Skeletal muscle satellite cell (primary cell): ENCODE results near the gene ATG101.

ENCODE experiments used
- H3K27me3 ChIP-seq: 2 replicates; pipeline ENCODE4 v1.7.0; 2013; ENCODE audit warnings: low read length; ENCODE audit not compliant: control insufficient read depth, insufficient read depth
- H3K36me3 ChIP-seq: 2 replicates; pipeline ENCODE4 v1.7.0; 2013; ENCODE audit warnings: mild to moderate bottlenecking, control low read depth, low read length; ENCODE audit not compliant: insufficient read depth
- H3K4me1 ChIP-seq: 2 replicates; pipeline ENCODE4 v1.7.0; 2013; ENCODE audit warnings: low read length; ENCODE audit not compliant: control insufficient read depth, insufficient read depth
- H3K4me2 ChIP-seq: 2 replicates; pipeline ENCODE4 v1.7.0; 2013; ENCODE audit warnings: mild to moderate bottlenecking, low read length
- H3K4me3 ChIP-seq: 2 replicates; pipeline ENCODE4 v1.7.0; 2013; ENCODE audit warnings: low read length
- H3K9ac ChIP-seq: 2 replicates; pipeline ENCODE4 v1.7.0; 2013; ENCODE audit warnings: mild to moderate bottlenecking, low read depth, low read length, moderate library complexity
- H3K9me3 ChIP-seq: replicated peaks from 2 replicates; pipeline ENCODE4 v1.7.0; 2013; ENCODE audit warnings: mild to moderate bottlenecking, control low read depth, low read length

The ATG101 gene

GRCh38 chr12:52032804-52033445, 36.9 kb upstream of the ATG101 start:
- Histone ChIP-seq H3K36me3 (no peaks in the 10 kb centered on the region), H3K4me2 (peak overlapping the region; percentile 91), H3K4me3 (peak overlapping the region; percentile 67), H3K27me3 (no peaks in the 10 kb centered on the region), H3K4me1 (peaks cover 29% of the 10 kb centered on the region), H3K9me3 (no peaks in the 10 kb centered on the region), H3K9ac (peak overlapping the region; percentile 88)

GRCh38 chr12:52033446-52034140, 36.2 kb upstream of the ATG101 start:
- H3K9ac ChIP-seq, result peak overlapping the region; percentile 88
- no peaks in the 10 kb centered on the region for H3K27me3 ChIP-seq
- H3K9me3 ChIP-seq, result no peaks in the 10 kb centered on the region
- peak overlapping the region; percentile 84 for H3K4me2 ChIP-seq
- H3K4me3 ChIP-seq, result peak overlapping the region; percentile 67
- H3K4me1 ChIP-seq, result peaks cover 29% of the 10 kb centered on the region
- H3K36me3 ChIP-seq, result no peaks in the 10 kb centered on the region

GRCh38 chr12:52035190-52035589, 34.6 kb upstream of the ATG101 start:
- Histone ChIP-seq H3K4me2 (no peak overlapping the region), H3K9me3 (no peaks in the 10 kb centered on the region), H3K9ac (no peak overlapping the region), H3K4me1 (peaks cover 27% of the 10 kb centered on the region), H3K27me3 (no peaks in the 10 kb centered on the region), H3K36me3 (no peaks in the 10 kb centered on the region), H3K4me3 (no peak overlapping the region)

GRCh38 chr12:52035926-52036325, 33.9 kb upstream of the ATG101 start:
- H3K4me1 ChIP-seq, result peaks cover 27% of the 10 kb centered on the region
- no peak overlapping the region for H3K4me2 ChIP-seq
- H3K4me3 ChIP-seq, result no peak overlapping the region
- peak overlapping the region; percentile 81 for H3K9ac ChIP-seq
- H3K27me3 ChIP-seq, result no peaks in the 10 kb centered on the region
- no peaks in the 10 kb centered on the region for H3K9me3 ChIP-seq
- no peaks in the 10 kb centered on the region for H3K36me3 ChIP-seq

GRCh38 chr12:52036587-52037171, 33.1 kb upstream of the ATG101 start:
- H3K27me3 ChIP-seq, result no peaks in the 10 kb centered on the region
- H3K4me3 ChIP-seq, result peak overlapping the region; percentile 66
- peaks cover 27% of the 10 kb centered on the region for H3K4me1 ChIP-seq
- peak overlapping the region; percentile 81 for H3K9ac ChIP-seq
- no peaks in the 10 kb centered on the region for H3K36me3 ChIP-seq
- H3K9me3 ChIP-seq, result no peaks in the 10 kb centered on the region
- peak overlapping the region; percentile 90 for H3K4me2 ChIP-seq

GRCh38 chr12:52037248-52037861, 32.4 kb upstream of the ATG101 start:
- no peaks in the 10 kb centered on the region for H3K9me3 ChIP-seq
- H3K4me1 ChIP-seq, result peaks cover 23% of the 10 kb centered on the region
- no peaks in the 10 kb centered on the region for H3K27me3 ChIP-seq
- peak overlapping the region; percentile 94 for H3K9ac ChIP-seq
- H3K4me2 ChIP-seq, result peak overlapping the region; percentile 86
- H3K36me3 ChIP-seq, result no peaks in the 10 kb centered on the region
- H3K4me3 ChIP-seq, result peak overlapping the region; percentile 74

GRCh38 chr12:52038447-52038846, 31.3 kb upstream of the ATG101 start:
- H3K9me3 ChIP-seq, result no peaks in the 10 kb centered on the region
- H3K27me3 ChIP-seq, result no peaks in the 10 kb centered on the region
- H3K4me3 ChIP-seq, result no peak overlapping the region
- no peak overlapping the region for H3K4me2 ChIP-seq
- H3K9ac ChIP-seq, result no peak overlapping the region
- no peaks in the 10 kb centered on the region for H3K36me3 ChIP-seq
- peaks cover 16% of the 10 kb centered on the region for H3K4me1 ChIP-seq

- H3K27me3 ChIP-seq, result no peaks in the 10 kb centered on the region
- H3K4me1 ChIP-seq, result peaks cover 31% of the 10 kb centered on the region
- H3K4me3 ChIP-seq, result no peak overlapping the region
- no peak overlapping the region for H3K9ac ChIP-seq
- no peaks in the 10 kb centered on the region for H3K36me3 ChIP-seq
- H3K9me3 ChIP-seq, result no peaks in the 10 kb centered on the region
- no peak overlapping the region for H3K4me2 ChIP-seq
Measured at GRCh38 chr12:52041035-52041434, 28.7 kb upstream of the ATG101 start.

- Histone ChIP-seq H3K4me3 (no peak overlapping the region), H3K4me1 (peaks cover 28% of the 10 kb centered on the region), H3K36me3 (no peaks in the 10 kb centered on the region), H3K9me3 (no peaks in the 10 kb centered on the region), H3K27me3 (no peaks in the 10 kb centered on the region), H3K9ac (no peak overlapping the region), H3K4me2 (no peak overlapping the region)
Measured at GRCh38 chr12:52041695-52042123, 28.1 kb upstream of the ATG101 start.

- H3K4me1 ChIP-seq, result peaks cover 23% of the 10 kb centered on the region
- H3K9ac ChIP-seq, result no peak overlapping the region
- no peak overlapping the region for H3K4me3 ChIP-seq
- H3K4me2 ChIP-seq, result no peak overlapping the region
- H3K27me3 ChIP-seq, result no peaks in the 10 kb centered on the region
- H3K9me3 ChIP-seq, result no peaks in the 10 kb centered on the region
- H3K36me3 ChIP-seq, result no peaks in the 10 kb centered on the region
Measured at GRCh38 chr12:52042706-52043385, 26.9 kb upstream of the ATG101 start.
